ENCODE results near the gene MKLN1.
"Not testable (repeated sequence)": the region's sequence is repeated elsewhere in the genome, so short reads cannot be mapped to it uniquely, and the experiment has no call there.

MKLN1 gene

GRCh38 chr7:131505636-131506557 lies 178.2 kb downstream of the MKLN1 start:
- Histone ChIP-seq H3K4me3 (ENCODE audit: low read length) (no peak overlapping the region), H3K27ac (ENCODE audit: low read length) (no peak overlapping the region), H3K9me3 (ENCODE audit: insufficient read depth, low read depth, low read length) (no peaks in the 10 kb centered on the region), H3K4me1 (ENCODE audit: insufficient read depth, low read length) (no peaks in the 10 kb centered on the region), H3K9ac (ENCODE audit: low read depth, low read length) (no peak overlapping the region), H3K27me3 (ENCODE audit: insufficient read depth, low read length) (no peaks in the 10 kb centered on the region), H3K36me3 (ENCODE audit: insufficient read depth, low read depth, low read length) (peaks cover 97% of the 10 kb centered on the region)

GRCh38 chr7:131506597-131506996 lies 178.9 kb downstream of the MKLN1 start:
- 0 out of 2 replicates have a peak overlapping the region, but pooled peaks have one; percentile 15 for H3K9ac ChIP-seq (ENCODE audit: low read depth, low read length)
- H3K9me3 ChIP-seq (ENCODE audit: insufficient read depth, low read depth, low read length), result no peaks in the 10 kb centered on the region
- peaks cover 97% of the 10 kb centered on the region for H3K36me3 ChIP-seq (ENCODE audit: insufficient read depth, low read depth, low read length)
- H3K27me3 ChIP-seq (ENCODE audit: insufficient read depth, low read length), result no peaks in the 10 kb centered on the region
- no peaks in the 10 kb centered on the region for H3K4me1 ChIP-seq (ENCODE audit: insufficient read depth, low read length)
- no peak overlapping the region for H3K27ac ChIP-seq (ENCODE audit: low read length)
- H3K4me3 ChIP-seq (ENCODE audit: low read length), result no peak overlapping the region

- H3K9ac ChIP-seq (ENCODE audit: low read depth, low read length), result no peak overlapping the region
- H3K4me3 ChIP-seq (ENCODE audit: low read length), result no peak overlapping the region
- peaks cover 97% of the 10 kb centered on the region for H3K36me3 ChIP-seq (ENCODE audit: insufficient read depth, low read depth, low read length)
- H3K9me3 ChIP-seq (ENCODE audit: insufficient read depth, low read depth, low read length), result no peaks in the 10 kb centered on the region
- no peaks in the 10 kb centered on the region for H3K27me3 ChIP-seq (ENCODE audit: insufficient read depth, low read length)
- H3K4me1 ChIP-seq (ENCODE audit: insufficient read depth, low read length), result no peaks in the 10 kb centered on the region
- peak overlapping the region; percentile 15 for H3K27ac ChIP-seq (ENCODE audit: low read length)
These were observed 180.1 kb downstream of the MKLN1 start for GRCh38 chr7:131507592-131508331.

GRCh38 chr7:131508754-131509486 lies 181.2 kb downstream of the MKLN1 start:
- Histone ChIP-seq H3K36me3 (ENCODE audit: insufficient read depth, low read depth, low read length) (peaks cover 93% of the 10 kb centered on the region), H3K4me1 (ENCODE audit: insufficient read depth, low read length) (peaks cover 6% of the 10 kb centered on the region; the same call in 1 of the 2 replicates), H3K4me3 (ENCODE audit: low read length) (no peak overlapping the region), H3K27me3 (ENCODE audit: insufficient read depth, low read length) (no peaks in the 10 kb centered on the region), H3K9ac (ENCODE audit: low read depth, low read length) (no peak overlapping the region), H3K9me3 (ENCODE audit: insufficient read depth, low read depth, low read length) (no peaks in the 10 kb centered on the region), H3K27ac (ENCODE audit: low read length) (no peak overlapping the region)

- H3K4me3 ChIP-seq (ENCODE audit: low read length), result no peak overlapping the region
- peaks cover 6% of the 10 kb centered on the region; the same call in 1 of the 2 replicates for H3K4me1 ChIP-seq (ENCODE audit: insufficient read depth, low read length)
- no peak overlapping the region for H3K27ac ChIP-seq (ENCODE audit: low read length)
- H3K36me3 ChIP-seq (ENCODE audit: insufficient read depth, low read depth, low read length), result peaks cover 84% of the 10 kb centered on the region
- no peak overlapping the region for H3K9ac ChIP-seq (ENCODE audit: low read depth, low read length)
- no peaks in the 10 kb centered on the region for H3K9me3 ChIP-seq (ENCODE audit: insufficient read depth, low read depth, low read length)
- no peaks in the 10 kb centered on the region for H3K27me3 ChIP-seq (ENCODE audit: insufficient read depth, low read length)
These were observed 182.1 kb downstream of the MKLN1 start for GRCh38 chr7:131509781-131510180.

GRCh38 chr7:131511071-131511470 lies 183.4 kb downstream of the MKLN1 start:
- no peak overlapping the region for H3K4me3 ChIP-seq (ENCODE audit: low read length)
- peaks cover 6% of the 10 kb centered on the region; the same call in 1 of the 2 replicates for H3K4me1 ChIP-seq (ENCODE audit: insufficient read depth, low read length)

GRCh38 chr7:131511774-131512535 lies 184.3 kb downstream of the MKLN1 start:
- H3K27ac ChIP-seq (ENCODE audit: low read length), result peak overlapping the region; percentile 28
- H3K36me3 ChIP-seq (ENCODE audit: insufficient read depth, low read depth, low read length), result peaks cover 70% of the 10 kb centered on the region
- peaks cover 6% of the 10 kb centered on the region; the same call in 1 of the 2 replicates for H3K4me1 ChIP-seq (ENCODE audit: insufficient read depth, low read length)
- no peaks in the 10 kb centered on the region for H3K9me3 ChIP-seq (ENCODE audit: insufficient read depth, low read depth, low read length)
- H3K27me3 ChIP-seq (ENCODE audit: insufficient read depth, low read length), result no peaks in the 10 kb centered on the region
- no peak overlapping the region for H3K4me3 ChIP-seq (ENCODE audit: low read length)
- no peak overlapping the region for H3K9ac ChIP-seq (ENCODE audit: low read depth, low read length)

More at GRCh38 chr7:131511071-131511470, 183.4 kb downstream of the MKLN1 start:
- H3K9me3 ChIP-seq (ENCODE audit: insufficient read depth, low read depth, low read length), result no peaks in the 10 kb centered on the region
- H3K27ac ChIP-seq (ENCODE audit: low read length), result no peak overlapping the region
- H3K9ac ChIP-seq (ENCODE audit: low read depth, low read length), result no peak overlapping the region
- H3K36me3 ChIP-seq (ENCODE audit: insufficient read depth, low read depth, low read length), result peaks cover 72% of the 10 kb centered on the region
- H3K27me3 ChIP-seq (ENCODE audit: insufficient read depth, low read length), result no peaks in the 10 kb centered on the region

- Histone ChIP-seq H3K27ac (ENCODE audit: low read length) (no peak overlapping the region), H3K4me3 (ENCODE audit: low read length) (no peak overlapping the region), H3K9ac (ENCODE audit: low read depth, low read length) (peak overlapping the region; percentile 56; the same call in 1 of the 2 replicates), H3K27me3 (ENCODE audit: insufficient read depth, low read length) (no peaks in the 10 kb centered on the region), H3K9me3 (ENCODE audit: insufficient read depth, low read depth, low read length) (no peaks in the 10 kb centered on the region), H3K4me1 (ENCODE audit: insufficient read depth, low read length) (peaks cover 6% of the 10 kb centered on the region; the same call in 1 of the 2 replicates), H3K36me3 (ENCODE audit: insufficient read depth, low read depth, low read length) (peaks cover 66% of the 10 kb centered on the region)
These were observed 185.8 kb downstream of the MKLN1 start for GRCh38 chr7:131513245-131514061.

GRCh38 chr7:131515471-131515870 lies 187.8 kb downstream of the MKLN1 start:
- not testable (repeated sequence) for H3K27me3 ChIP-seq (ENCODE audit: insufficient read depth, low read length); H3K4me3 ChIP-seq (ENCODE audit: low read length); H3K9me3 ChIP-seq (ENCODE audit: insufficient read depth, low read depth, low read length); H3K27ac ChIP-seq (ENCODE audit: low read length); H3K9ac ChIP-seq (ENCODE audit: low read depth, low read length)
- Histone ChIP-seq H3K36me3 (ENCODE audit: insufficient read depth, low read depth, low read length) (peaks cover 67% of the 10 kb centered on the region), H3K4me1 (ENCODE audit: insufficient read depth, low read length) (peaks cover 22% of the 10 kb centered on the region)

GRCh38 chr7:131517218-131517923 lies 189.7 kb downstream of the MKLN1 start:
- Histone ChIP-seq H3K4me3 (ENCODE audit: low read length) (no peak overlapping the region), H3K27ac (ENCODE audit: low read length) (no peak overlapping the region), H3K9me3 (ENCODE audit: insufficient read depth, low read depth, low read length) (no peaks in the 10 kb centered on the region), H3K36me3 (ENCODE audit: insufficient read depth, low read depth, low read length) (peaks cover 48% of the 10 kb centered on the region), H3K9ac (ENCODE audit: low read depth, low read length) (no peak overlapping the region), H3K4me1 (ENCODE audit: insufficient read depth, low read length) (peaks cover 26% of the 10 kb centered on the region), H3K27me3 (ENCODE audit: insufficient read depth, low read length) (no peaks in the 10 kb centered on the region)

Data from iPS-20b (cell line).